ENCODE measurements around the gene CDC42BPA. TPM values are rescaled to one million over a fixed set of nuclear protein-coding genes. Genes with fewer than 3 reads are reported as not detected.

CDC42BPA gene
- total RNA-seq, 1 experiment from 2014 or later = 30.1 TPM

DNA sequence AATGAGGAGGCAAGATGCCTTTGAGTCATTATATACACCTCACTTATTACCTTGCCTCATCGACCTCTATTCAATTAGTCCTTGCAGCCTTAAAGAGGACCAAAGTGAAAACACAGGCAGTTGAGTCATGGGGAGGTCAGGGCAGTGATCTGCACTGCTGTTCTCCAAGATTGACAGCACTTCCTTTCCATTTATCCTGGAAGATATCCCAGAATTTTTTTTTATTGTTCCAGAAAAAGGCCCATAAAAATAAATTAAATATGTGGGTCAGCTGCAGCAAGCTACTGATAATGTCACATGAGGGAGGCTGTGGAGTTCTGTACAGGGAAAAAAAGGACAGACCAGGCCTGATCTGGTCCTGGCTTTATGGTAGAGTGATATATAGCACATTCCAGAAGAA, 33.2 kb upstream of the CDC42BPA start:
- no peak overlapping the region for H2BK12ac ChIP-seq (ENCODE audit: insufficient read length, low read depth, low read length)

More for the DNA sequence above, 33.2 kb upstream of the CDC42BPA start:
- H4K91ac ChIP-seq (ENCODE audit: insufficient read length, low read depth, low read length) = no peak overlapping the region
- no peak overlapping the region for H3K4ac ChIP-seq (ENCODE audit: low read depth, low read length)
- no peak overlapping the region for H3K4me3 Mint-ChIP-seq
- no peak overlapping the region for H2AFZ ChIP-seq (ENCODE audit: low read length)
- no peak overlapping the region for H3K4me2 ChIP-seq (ENCODE audit: insufficient read depth, insufficient read length, low read length)
- no peak overlapping the region for H2AK5ac ChIP-seq (ENCODE audit: insufficient read length, low read length)
- H3K27me3 ChIP-seq (ENCODE audit: insufficient read depth, low read length) = no peaks in the 10 kb centered on the region
- H3K9me3 Mint-ChIP-seq = peaks cover 0 to 2% of the 10 kb centered on the region in 2 experiments; a peak in 1 of 5 replicates
- TF ChIP-seq, protein P1, sequence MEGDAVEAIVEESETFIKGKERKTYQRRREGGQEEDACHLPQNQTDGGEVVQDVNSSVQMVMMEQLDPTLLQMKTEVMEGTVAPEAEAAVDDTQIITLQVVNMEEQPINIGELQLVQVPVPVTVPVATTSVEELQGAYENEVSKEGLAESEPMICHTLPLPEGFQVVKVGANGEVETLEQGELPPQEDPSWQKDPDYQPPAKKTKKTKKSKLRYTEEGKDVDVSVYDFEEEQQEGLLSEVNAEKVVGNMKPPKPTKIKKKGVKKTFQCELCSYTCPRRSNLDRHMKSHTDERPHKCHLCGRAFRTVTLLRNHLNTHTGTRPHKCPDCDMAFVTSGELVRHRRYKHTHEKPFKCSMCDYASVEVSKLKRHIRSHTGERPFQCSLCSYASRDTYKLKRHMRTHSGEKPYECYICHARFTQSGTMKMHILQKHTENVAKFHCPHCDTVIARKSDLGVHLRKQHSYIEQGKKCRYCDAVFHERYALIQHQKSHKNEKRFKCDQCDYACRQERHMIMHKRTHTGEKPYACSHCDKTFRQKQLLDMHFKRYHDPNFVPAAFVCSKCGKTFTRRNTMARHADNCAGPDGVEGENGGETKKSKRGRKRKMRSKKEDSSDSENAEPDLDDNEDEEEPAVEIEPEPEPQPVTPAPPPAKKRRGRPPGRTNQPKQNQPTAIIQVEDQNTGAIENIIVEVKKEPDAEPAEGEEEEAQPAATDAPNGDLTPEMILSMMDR (conservative IDR thresholded peaks at IDR 0.05) = no peak
- no peak overlapping the region for H3K14ac ChIP-seq (ENCODE audit: insufficient read depth, low read length)
- peaks cover 0 to 2% (median 0%) of the 10 kb centered on the region in 3 experiments; a peak in 1 of 7 replicates for H3K36me3 Mint-ChIP-seq (ENCODE audit: insufficient read depth in 1 of 3, low read depth in 3 of 3)
- no peaks in the 10 kb centered on the region for H3K23me2 ChIP-seq (ENCODE audit: insufficient read length, low read depth, low read length, poor library complexity, severe bottlenecking)
- H3K27ac ChIP-seq (ENCODE audit: insufficient read length, low read depth, low read length) = no peak overlapping the region
- no peak overlapping the region for H2BK20ac ChIP-seq (ENCODE audit: low read depth, low read length, poor library complexity, severe bottlenecking)
- no peak overlapping the region for H2BK5ac ChIP-seq (ENCODE audit: insufficient read length, low read length)
- no peaks in the 10 kb centered on the region; the same call in none of the 2 replicates for H3K27me3 Mint-ChIP-seq (ENCODE audit: low read depth)
- peaks cover 6% of the 10 kb centered on the region; the same call in 1 of the 2 replicates for H3K4me1 ChIP-seq (ENCODE audit: insufficient read depth, low read length)
- H4K8ac ChIP-seq (replicated peaks; ENCODE audit: insufficient read length, low read depth, low read length) = no peak overlapping the region
- no peak overlapping the region for H2BK120ac ChIP-seq (ENCODE audit: low read depth, low read length, poor library complexity, severe bottlenecking)
- no peak overlapping the region for H4K5ac ChIP-seq (ENCODE audit: insufficient read length, low read depth, low read length)
- H3K79me2 ChIP-seq (ENCODE audit: insufficient read depth, low read length) = no peaks in the 10 kb centered on the region
- H3K18ac ChIP-seq (ENCODE audit: insufficient read length, low read depth, low read length) = no peak overlapping the region
- no peaks in the 10 kb centered on the region for H4K20me1 ChIP-seq (ENCODE audit: control insufficient read depth, insufficient read depth, insufficient read length)
- H3K56ac ChIP-seq (ENCODE audit: insufficient read length, low read depth, low read length) = no peak overlapping the region
- no peak for DNase-seq
- peaks cover 25 to 39% of the 10 kb centered on the region in 2 experiments for H3K4me1 Mint-ChIP-seq
- no peak overlapping the region for H3K23ac ChIP-seq (ENCODE audit: insufficient read length, low read depth, low read length)
- no peak overlapping the region for H2BK15ac ChIP-seq (ENCODE audit: low read depth, low read length)
- H3K79me1 ChIP-seq (ENCODE audit: insufficient read depth, low read depth, low read length, poor library complexity, severe bottlenecking) = no peaks in the 10 kb centered on the region
- no peak overlapping the region for H3K27ac Mint-ChIP-seq
- no CpG with 5 or more reads among the region's 1 CpG for WGBS (ENCODE audit: extremely low coverage, insufficient read length, low lambda C conversion rate)
- no peaks in the 10 kb centered on the region for H3K9me3 ChIP-seq (ENCODE audit: control insufficient read depth, low read depth, low read length)
- H3K9ac ChIP-seq (ENCODE audit: extremely low read depth, insufficient read length, low read length) = no peak overlapping the region
- no peak overlapping the region for H3T11ph ChIP-seq (ENCODE audit: low read length)

Data from H9 (cell line).